Mesangial cell (primary cell): ENCODE measurements around the gene CLEC2B. TPM values are rescaled to one million over a fixed set of nuclear protein-coding genes. Genes with fewer than 3 reads are reported as not detected.

Experiments
- total RNA-seq: library from RNA; depleted of rRNA; stranded (reverse); fragments of >200 nt; gene quantifications from 2 replicates; pipeline ENCODE4 v1.2.3, GENCODE V29; 2015

The CLEC2B gene
- total RNA-seq, result not detected in 2 replicates

DNA sequence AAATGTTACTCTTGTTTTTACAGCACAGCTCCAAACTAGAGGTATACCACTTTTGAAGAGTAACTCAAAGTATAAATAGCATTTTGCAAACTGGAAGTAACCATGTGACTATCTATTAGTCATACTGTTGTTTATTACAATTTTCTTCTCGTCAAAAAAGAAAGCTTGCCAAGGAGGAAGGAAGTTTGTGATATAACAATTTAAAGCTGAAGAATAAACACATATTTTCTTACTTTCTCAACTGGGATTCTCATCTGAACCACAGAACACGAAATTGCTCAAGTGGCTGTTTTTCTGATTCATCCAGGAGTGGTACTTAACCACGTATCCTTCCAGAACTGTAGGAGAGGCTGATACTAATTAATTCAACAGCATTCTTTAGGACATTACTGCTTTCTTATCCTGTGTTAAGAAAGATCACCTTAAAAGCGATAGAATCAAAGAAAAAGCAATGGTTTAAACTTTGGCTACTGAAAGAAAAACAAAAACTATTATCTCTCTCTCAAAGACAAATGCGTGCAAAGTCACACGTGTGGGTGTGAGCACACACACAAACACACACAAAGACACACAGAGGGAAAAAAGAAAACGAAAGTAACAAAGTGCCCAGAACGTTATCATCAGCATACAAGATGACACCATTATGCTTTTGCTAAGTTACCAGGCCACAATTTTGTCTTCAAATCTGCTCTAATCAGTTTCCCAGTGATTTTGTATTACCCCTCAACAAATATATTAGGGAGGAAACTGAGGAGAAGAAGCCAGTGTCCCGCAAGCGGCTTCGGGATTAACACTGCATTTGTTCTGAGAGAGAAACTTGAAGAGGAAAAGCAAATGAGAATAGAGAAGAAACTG, at the start of gene CLEC2B:
TSS of gene CLEC2B (minus strand) at position 48 of the 855 bp plus-strand sequence.

DNA sequence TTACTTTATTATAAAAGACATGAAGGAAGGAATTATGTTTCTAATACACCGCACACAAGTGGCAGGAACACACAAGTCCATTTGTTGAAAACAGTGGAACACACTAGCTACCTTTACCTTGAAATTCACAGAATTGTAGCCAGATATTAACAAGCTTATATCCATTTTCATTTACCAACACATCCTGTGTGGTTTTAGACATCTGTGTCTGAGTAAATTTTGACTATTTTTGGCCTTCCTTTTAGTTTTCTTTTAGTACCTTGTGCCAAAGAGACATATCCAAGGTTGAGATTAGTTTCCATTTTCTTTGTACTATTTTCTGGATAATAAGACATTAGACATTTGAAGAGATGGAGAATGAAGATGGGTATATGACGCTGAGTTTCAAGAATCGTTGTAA, 12.1 kb upstream of the CLEC2B start, which contains the start of gene KLRF2:
TSS of gene KLRF2 (plus strand) at position 244 of the 400 bp plus-strand sequence. CDS start at position 351, 107 bp downstream.

DNA sequence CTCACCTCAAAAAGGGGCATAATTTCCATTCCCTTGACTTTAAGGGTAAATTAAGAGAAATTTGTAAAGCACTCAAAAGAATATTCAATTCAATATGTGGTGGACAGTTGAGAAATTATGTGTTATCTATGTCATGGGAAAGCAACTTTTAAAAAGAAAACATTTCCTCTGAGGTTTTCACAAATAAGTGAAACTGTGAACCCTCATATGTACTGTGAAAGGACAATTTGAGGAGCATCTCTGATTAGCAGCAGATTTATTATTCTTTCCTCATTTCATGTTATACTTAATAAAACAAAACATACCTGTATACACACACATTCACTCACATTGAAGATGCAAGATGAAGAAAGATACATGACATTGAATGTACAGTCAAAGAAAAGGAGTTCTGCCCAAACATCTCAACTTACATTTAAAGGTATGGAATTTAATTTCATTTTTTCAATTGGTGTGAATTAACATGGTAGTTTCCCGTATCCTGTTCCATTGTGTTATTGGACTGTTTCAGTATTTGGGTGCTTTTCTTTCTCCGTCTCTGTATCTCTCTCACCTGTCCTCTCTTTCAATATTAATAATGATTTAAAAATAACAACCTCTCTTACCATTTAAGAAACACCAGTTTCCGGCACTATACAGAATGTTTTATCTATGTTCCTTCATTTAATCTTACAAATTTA, 41.8 kb downstream of the CLEC2B start, which contains the start of gene KLRF1:
TSS of gene KLRF1 (plus strand) at position 273 of the 680 bp plus-strand sequence. CDS start at position 337, 64 bp downstream.

Other genes starting within 250 kb of the CLEC2B start
- 0.81 and 2.5 TPM in 2 replicates for gene CLEC2D, start 199.6 kb downstream of the CLEC2B start, total RNA-seq
- not detected in 2 replicates for gene CLECL1, start 136.3 kb downstream of the CLEC2B start, total RNA-seq
- gene CD69, start 108.5 kb downstream of the CLEC2B start, total RNA-seq, result 0.16 TPM in 1 of 2 replicates, not detected in the other
- 0.25 TPM in 1 of 2 replicates, not detected in the other for gene KLRF1, start 41.9 kb downstream of the CLEC2B start, total RNA-seq
- not detected in 2 replicates for gene KLRF2, start 12.1 kb upstream of the CLEC2B start, total RNA-seq
- gene CLEC2A, start 63.0 kb upstream of the CLEC2B start, total RNA-seq, result not detected in 2 replicates
- not detected in 2 replicates for gene CLEC12A, start 102.1 kb upstream of the CLEC2B start, total RNA-seq
- not detected in 2 replicates for gene CLEC1B, start 129.8 kb upstream of the CLEC2B start, total RNA-seq
- gene CLEC12B, start 141.3 kb upstream of the CLEC2B start, total RNA-seq, result not detected in 2 replicates
- gene CLEC9A, start 161.3 kb upstream of the CLEC2B start, total RNA-seq, result not detected in 2 replicates
- gene CLEC1A, start 229.6 kb upstream of the CLEC2B start, total RNA-seq, result not detected in 2 replicates